Body of pancreas (tissue), 4 donors: ENCODE results near the gene TIMMDC1.

Source experiments
- CTCF ChIP-seq, 7 experiments: fragments of 450-650 bp in 4 of 7; fragments of 200-600 bp in 3 of 7; sonication (generic) in 3 of 7; IDR thresholded peaks; one replicate each; pipeline ENCODE4 v1.5.1; 2016 to 2019; ENCODE audit warnings: antibody characterized with exemption in 7 of 7
- POLR2A ChIP-seq, 3 donors: fragments of 450-650 bp; IDR thresholded peaks; one replicate each; pipeline ENCODE4 v1.6.1; 2016; ENCODE audit warnings: antibody characterized with exemption in 3 of 3, mild to moderate bottlenecking in 2 of 3

GRCh38 chr3:119541547-119541946 lies 43.2 kb downstream of the TIMMDC1 start:
- no peak for TF ChIP-seq CTCF (IDR thresholded peaks at IDR 0.05)
- no peak for TF ChIP-seq POLR2A (IDR thresholded peaks at IDR 0.05)
